IPS-NIHi11 (cell line): ENCODE measurements around the gene ENO2.

Source experiments
- DNase-seq: peaks from one replicate; pipeline ENCODE4 v3.0.0; 2012; ENCODE audit warnings: mixed read lengths, low spot score

The ENO2 gene

DNA sequence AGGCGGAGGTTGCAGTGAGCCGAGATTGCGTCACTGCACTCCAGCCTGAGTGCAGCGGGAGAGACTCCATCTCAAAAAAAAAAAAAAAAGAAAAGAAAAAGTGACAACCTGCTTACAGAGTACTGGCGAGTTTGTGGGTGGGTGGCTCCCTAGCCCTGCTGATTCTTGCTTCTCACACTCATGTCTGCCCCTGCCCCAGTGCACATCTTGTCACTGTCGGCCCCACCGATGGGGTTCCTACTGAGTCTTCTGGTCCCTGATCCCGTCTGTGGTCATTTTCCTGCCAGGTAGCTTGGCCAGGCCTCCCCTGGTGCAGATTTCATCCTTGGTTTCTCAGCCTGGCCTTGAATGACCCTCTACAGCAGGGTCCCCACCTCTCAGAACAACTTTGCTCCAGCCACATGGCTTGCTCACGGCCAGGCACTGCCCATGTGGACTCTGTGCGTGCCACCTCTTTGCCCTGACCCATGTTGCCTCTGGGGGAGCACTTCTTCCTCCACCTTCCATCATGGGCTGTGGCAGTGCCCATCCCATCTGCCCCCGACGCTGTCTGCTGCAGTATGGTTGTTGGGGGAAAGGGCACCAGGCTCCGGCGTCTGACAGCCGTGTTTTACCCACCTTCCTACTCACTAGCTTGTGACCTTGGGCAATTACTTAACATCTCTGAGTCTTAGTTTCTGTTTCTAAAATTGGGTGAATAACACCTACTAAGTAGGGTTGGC, 34.7 kb downstream of the ENO2 start:
- DNase-seq = no peak

DNA sequence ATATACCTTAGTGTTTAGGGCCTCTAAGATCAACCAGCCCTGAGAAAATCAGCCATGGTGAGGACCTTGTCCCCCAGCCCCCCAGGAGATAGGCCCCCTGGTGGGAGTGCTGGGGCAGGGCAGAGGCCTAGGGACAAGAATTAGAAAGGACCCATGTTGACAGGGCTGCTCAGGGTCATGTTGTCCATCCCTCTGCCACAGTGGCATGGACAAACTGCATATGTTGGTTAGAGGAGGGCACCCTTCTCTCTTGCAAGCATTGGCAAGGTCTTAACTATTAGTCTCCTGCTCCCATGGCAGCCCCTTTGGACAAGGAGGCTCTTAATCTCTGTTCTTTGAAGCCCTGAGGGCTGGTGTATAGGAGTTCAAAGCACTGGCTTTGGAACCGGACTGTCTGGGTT, 36.0 kb downstream of the ENO2 start:
- DNase-seq = no peak

GRCh38 chr12:6950811-6951540, 36.6 kb downstream of the ENO2 start, which contains the start of gene PTPN6:
Gene PTPN6 (plus strand): TSS chr12:6951356. CDS start chr12:6951513, 157 bp downstream.
- no peak for DNase-seq

GRCh38 chr12:6951551-6952120, 37.3 kb downstream of the ENO2 start:
- DNase-seq = no peak

GRCh38 chr12:6952121-6952862, 37.9 kb downstream of the ENO2 start:
- no peak for DNase-seq

- DNase-seq = no peak
Measured at GRCh38 chr12:6952863-6953441, 38.6 kb downstream of the ENO2 start.

DNA sequence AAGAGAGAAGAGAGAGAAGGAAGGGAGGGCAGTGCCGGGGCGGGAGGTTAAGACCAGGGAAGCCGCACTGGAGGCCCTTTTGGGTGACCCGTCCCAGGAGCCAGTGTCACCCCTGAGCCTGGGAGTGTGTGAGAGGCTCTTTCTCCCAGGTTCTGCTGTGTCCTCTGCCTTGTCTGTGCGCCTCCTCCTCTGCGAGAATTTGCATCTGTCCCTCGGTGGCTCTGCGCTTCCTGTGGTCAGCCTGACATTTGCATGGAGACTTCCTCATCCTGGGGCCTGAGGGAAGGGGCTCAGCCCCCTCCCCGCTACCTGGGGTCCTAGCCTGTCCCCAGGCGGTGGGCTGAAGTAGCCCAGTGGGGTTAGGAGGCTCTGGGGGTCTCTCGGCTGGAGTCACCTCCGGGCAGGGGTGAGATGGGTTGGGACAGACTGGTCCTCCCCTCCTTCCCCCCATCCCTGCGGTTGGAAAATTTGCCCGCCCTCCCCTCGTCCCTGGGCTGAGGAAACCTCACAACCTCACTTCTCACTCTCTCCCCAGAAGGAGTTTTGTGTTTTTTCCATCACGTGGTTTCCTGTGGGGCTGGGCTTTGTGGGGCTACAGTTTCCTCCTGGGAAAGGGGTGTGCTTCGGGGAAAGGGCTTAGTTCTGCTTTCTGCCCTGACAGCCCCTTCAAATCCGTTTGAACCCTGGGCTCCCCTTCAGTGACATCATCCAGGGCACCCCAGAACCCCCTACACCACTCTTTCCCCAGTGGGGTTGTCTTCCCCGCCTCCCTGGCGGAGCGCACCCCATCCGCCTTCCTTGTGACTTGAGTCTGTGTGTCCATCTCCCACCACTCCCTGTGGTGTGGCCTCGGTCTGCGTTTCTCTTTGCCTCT, 39.3 kb downstream of the ENO2 start:
- DNase-seq = no peak

DNA sequence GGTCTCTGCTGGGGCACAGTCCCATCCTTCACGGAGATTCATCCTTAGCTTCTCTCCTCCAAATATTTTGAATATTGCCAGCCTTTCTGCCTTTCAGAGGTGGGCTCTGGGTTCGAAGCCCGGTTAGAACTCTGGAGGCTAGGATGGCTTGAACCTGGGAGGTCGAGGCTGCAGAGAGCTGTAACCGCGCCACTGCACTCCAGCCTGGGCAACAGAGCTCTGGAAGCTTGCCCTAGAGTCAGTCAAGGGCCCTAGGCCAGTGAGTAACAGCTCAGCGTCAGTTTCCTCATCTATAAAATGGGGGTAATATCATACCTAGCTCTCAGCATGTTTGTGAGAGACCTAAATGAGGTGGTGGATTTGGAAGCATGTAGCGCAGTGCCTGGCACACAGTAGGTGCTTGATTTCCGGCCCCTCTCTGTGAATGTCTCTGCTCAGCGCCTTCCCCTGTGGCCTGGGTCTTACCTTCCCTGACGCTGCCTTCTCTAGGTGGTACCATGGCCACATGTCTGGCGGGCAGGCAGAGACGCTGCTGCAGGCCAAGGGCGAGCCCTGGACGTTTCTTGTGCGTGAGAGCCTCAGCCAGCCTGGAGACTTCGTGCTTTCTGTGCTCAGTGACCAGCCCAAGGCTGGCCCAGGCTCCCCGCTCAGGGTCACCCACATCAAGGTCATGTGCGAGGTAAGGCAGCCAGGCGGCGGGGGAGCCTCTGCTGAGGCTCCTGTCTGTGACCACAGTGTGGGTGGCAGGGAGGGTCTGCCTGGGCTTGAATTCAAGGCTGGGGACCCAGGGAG, 40.1 kb downstream of the ENO2 start:
- no peak for DNase-seq

DNA sequence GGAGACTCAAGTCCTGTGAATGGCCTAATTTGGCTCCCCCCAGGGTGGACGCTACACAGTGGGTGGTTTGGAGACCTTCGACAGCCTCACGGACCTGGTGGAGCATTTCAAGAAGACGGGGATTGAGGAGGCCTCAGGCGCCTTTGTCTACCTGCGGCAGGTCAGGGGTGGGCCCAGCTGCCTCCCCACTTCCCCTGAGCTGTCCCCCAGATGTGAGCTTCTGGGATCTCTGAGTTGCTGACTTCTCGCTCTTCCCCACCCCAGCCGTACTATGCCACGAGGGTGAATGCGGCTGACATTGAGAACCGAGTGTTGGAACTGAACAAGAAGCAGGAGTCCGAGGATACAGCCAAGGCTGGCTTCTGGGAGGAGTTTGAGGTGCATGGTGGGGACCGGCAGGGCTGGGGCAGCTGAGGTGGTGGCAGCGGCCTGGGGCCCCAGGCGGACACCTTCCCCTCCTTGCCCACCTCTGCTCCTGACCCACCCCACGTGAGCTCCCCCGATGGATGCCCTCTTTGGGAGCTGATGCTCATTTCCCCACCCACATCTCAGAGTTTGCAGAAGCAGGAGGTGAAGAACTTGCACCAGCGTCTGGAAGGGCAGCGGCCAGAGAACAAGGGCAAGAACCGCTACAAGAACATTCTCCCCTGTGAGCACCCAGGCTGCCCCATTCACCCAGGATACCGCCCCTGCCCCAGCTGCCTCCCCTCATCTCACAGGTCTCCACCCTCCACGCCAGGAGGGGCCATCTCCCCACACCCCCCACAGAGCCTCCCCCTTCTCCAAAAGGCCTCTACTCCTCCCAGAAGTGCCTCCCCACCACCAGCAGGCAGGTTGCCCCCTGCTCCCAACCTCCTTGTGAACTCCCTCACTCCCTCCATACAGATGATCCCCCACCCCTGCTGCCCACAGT, 41.0 kb downstream of the ENO2 start:
- DNase-seq = no peak

- DNase-seq = no peak
Measured at GRCh38 chr12:6956021-6956727, 41.8 kb downstream of the ENO2 start.

GRCh38 chr12:6957151-6957701, 42.8 kb downstream of the ENO2 start:
- no peak for DNase-seq

DNA sequence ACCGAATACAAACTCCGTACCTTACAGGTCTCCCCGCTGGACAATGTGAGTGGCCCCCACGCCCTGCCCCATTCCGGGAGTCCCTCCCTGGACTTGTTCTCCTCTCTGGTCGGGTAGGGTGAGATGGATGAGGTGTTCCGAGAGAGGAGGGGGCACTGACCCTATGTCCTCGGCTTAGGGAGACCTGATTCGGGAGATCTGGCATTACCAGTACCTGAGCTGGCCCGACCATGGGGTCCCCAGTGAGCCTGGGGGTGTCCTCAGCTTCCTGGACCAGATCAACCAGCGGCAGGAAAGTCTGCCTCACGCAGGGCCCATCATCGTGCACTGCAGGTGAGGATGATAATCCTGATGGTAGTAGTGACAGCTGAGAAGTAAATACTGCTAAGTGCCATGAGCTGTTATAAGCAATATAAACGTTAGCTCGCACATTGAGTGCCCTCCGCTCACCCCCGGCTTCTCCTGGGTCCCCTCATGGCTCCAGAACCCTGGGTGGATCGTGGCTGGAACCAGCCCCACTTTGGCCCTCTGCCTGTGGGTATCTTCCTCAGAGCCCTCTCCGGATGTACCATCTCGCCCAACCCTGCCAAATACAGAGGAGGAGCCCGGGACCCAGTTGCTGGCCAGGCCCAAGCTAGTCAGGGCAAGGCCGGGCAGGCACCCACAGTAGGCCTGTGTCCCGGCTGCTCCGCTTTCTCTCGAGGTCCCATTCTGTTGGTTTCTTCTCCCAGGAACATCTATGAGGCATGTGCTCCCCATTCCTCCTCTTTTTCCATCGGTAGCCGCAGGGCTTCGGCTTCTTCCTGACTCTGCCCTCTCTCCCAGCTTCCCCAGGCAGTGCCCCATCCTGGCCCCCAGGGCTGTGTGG, 43.6 kb downstream of the ENO2 start:
- no peak for DNase-seq

DNA sequence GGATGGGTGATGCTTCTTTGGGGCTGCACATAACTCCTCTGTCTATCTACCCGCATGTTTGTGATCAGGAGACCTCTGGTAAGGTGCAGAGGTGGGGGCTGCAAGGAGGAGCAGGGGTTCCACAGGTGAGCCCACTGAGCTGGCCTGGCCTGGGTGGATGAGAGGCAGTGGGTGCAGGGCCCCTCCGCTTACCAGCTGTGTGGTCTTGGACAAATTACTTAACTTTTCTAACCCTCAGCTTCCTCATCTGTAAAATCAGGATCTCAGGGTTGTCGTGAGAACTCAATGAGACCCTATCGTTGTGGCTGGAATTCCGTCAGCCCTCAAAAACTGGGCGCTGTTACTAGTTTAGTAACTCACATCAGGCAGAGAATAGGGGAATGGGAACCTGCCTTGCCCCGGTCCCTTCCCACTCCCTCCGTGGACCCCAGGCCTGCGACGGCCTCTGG, 44.3 kb downstream of the ENO2 start:
- no peak for DNase-seq

DNA sequence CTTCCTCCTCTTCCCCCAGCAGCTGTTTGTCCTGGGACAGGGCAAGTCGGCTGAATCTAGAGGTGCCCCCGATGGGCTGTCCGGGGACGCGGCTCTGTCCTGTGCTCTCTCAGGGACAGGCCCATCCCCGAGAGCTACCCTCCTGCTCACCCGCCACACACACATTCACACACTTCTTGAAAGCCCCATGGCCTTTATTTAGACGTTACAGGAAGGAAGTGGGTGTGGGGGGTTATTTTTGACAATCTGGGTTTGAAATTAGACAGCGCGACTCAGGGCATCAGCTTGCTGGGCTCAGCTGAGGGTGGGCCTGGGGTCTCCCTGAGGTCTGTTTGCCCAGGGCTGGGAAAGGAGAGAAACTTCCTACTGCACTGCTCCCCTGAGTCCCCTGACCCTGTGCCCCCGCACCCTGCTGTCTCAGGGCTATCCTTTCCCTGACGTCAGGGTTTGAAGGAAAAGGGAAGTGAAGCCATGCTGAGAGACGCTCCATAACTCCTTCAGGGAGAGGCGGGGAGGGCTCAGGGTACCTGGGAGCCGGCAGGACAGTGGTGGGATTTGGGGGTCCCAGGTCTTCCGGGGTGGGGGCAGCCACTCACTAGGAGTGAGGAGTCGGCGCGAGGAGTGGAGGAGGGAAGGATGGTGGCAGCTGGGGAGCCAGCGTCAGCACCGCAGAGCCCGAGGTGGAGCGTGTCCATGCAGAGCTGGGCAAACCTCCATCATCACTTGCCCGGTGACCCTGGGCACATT, 44.9 kb downstream of the ENO2 start:
- DNase-seq = no peak

GRCh38 chr12:6959805-6960592, 45.6 kb downstream of the ENO2 start:
- no peak for DNase-seq
